Measurements from ENCODE around the gene CFD. TPM values are rescaled to one million over a fixed set of nuclear protein-coding genes. Genes with fewer than 3 reads are reported as not detected.
"Not testable (repeated sequence)": the region's sequence is repeated elsewhere in the genome, so short reads cannot be mapped to it uniquely, and the experiment has no call there.

Gene CFD
- total and polyA plus RNA-seq, 12 donors = 21.1 to 583 (median 98.6) TPM

DNA sequence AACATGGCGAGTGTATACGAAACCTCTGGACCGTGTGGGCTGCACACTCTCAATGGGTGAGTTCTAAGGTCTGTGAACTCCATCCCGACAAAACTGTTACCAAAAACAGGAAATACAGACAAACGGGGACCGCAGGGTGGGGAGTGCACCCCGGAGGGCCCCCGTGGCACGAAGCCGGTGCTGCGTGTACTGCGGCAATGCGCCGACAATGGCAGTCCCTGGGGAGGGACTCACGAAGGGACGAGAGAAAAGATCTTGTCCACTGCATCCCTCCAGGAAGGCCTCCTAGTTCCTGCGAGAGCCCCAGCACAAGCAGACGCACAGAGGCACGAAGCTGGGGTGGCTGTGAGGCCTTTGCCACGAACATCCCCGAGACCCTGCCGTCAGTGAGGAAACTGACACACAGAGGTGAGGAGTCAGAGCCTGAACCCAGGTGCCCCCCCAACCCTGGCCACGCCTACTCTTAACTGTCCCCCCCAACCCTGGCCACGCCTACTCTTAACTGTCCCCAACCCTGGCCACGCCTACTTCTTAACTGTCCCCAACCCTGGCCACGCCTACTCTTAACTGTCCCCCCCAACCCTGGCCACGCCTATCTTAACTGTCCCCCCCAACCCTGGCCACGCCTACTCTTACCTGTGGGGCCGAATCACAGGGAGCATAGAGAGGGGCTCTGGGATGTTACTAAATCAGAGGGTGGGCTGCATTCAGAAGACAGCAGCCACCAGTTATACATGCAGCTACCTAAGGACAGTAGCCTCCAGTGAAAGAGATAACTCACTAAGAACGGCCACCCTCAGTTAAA is 29.3 kb downstream of the CFD start:
- Histone ChIP-seq H3K27ac (no peak overlapping the region), H3K4me3 (no peak overlapping the region), H3K4me1 (peaks cover 0 to 16% (median 7%) of the 10 kb centered on the region in 9 donors), H3K27me3 (no peaks in the 10 kb centered on the region), H3K36me3 (peaks cover 0 to 72% (median 25%) of the 10 kb centered on the region in 9 donors), H3K9me3 (no peaks in the 10 kb centered on the region)
- no peak for ATAC-seq
- no peak for DNase-seq
- TF ChIP-seq, protein P1, sequence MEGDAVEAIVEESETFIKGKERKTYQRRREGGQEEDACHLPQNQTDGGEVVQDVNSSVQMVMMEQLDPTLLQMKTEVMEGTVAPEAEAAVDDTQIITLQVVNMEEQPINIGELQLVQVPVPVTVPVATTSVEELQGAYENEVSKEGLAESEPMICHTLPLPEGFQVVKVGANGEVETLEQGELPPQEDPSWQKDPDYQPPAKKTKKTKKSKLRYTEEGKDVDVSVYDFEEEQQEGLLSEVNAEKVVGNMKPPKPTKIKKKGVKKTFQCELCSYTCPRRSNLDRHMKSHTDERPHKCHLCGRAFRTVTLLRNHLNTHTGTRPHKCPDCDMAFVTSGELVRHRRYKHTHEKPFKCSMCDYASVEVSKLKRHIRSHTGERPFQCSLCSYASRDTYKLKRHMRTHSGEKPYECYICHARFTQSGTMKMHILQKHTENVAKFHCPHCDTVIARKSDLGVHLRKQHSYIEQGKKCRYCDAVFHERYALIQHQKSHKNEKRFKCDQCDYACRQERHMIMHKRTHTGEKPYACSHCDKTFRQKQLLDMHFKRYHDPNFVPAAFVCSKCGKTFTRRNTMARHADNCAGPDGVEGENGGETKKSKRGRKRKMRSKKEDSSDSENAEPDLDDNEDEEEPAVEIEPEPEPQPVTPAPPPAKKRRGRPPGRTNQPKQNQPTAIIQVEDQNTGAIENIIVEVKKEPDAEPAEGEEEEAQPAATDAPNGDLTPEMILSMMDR (IDR thresholded peaks at IDR 0.05) = no peak
- WGBS, 2 donors = 92 to 94% methylated on average over 30 of the region's 30 CpGs
- intact Hi-C loops (cut with DNase I) = no loop called here

DNA sequence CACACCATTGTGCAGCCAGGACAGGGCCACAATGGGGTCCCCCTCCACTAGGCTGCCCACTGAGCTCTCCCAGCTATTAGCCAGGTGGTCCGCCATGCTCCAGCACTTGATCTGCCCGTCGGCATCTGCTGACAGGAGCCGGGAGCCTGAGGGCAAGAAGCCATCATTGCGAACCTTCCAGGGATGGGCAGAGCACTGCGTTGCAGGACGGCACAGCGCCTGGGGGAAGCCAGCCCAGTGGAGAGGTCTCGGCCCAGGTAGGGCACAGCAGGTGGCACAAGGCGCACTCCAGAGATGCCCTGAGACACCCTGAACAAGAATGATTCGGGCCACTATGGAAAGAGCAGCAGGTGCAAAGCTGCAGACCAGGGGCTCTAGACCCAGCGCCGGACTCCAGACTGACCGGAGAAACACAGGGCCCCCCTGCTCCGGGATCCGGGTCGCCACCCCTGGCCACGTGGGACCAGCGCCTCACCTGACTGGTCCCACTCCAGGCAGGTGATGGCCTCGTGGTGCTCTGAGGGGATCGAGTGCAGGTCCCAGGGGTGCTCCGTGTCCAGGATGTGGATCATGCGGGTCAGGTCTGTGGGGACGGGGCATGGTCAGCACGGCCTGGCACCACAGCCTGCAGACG is 30.3 kb downstream of the CFD start:
- peaks cover 0 to 62% (median 21%) of the 10 kb centered on the region in 9 donors for H3K36me3 ChIP-seq
- intact Hi-C loops (cut with DNase I) = no loop called here
- ATAC-seq = no peak
- H3K4me1 ChIP-seq = peaks cover 0 to 19% (median 9%) of the 10 kb centered on the region in 9 donors
- TF ChIP-seq, protein P1 (IDR thresholded peaks at IDR 0.05) = no peak
- WGBS, 2 donors = 91 to 94% methylated on average over 26 of the region's 26 CpGs
- H3K9me3 ChIP-seq = no peaks in the 10 kb centered on the region
- H3K4me3 ChIP-seq = no peak overlapping the region
- no peak for DNase-seq
- H3K27ac ChIP-seq = no peak overlapping the region
- H3K27me3 ChIP-seq = no peaks in the 10 kb centered on the region

DNA sequence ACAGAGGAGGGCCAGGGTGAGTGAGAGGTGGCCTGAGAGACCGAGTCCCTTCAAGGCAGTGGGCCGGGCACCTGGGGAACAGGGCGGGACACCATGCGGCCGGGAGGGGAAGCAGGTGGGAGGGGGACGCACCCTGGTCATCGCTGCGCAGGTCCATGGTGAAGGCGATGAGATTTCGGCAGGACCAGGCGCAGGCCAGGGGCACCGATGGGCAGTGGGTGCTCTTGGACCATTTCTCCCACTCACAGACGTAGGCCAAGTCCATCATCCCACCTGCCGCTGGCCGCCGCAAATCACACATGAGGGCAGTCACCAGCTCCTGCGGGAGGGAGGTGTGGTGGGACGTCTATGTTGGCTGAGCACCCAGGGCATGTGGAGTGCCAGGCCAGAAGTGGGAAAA is 31.4 kb downstream of the CFD start:
- ATAC-seq (no peak), DNase-seq (no peak)
- no peak overlapping the region for H3K27ac ChIP-seq
- intact Hi-C loops (cut with DNase I) = no loop called here
- H3K9me3 ChIP-seq = no peaks in the 10 kb centered on the region
- TF ChIP-seq, protein P1 (IDR thresholded peaks at IDR 0.05) = no peak
- H3K27me3 ChIP-seq = no peaks in the 10 kb centered on the region
- 88 to 89% methylated on average over 18 of the region's 18 CpGs for WGBS, 2 donors
- no peak overlapping the region for H3K4me3 ChIP-seq
- peaks cover 0 to 19% (median 9%) of the 10 kb centered on the region in 9 donors for H3K4me1 ChIP-seq
- H3K36me3 ChIP-seq = peaks cover 0 to 52% (median 12%) of the 10 kb centered on the region in 9 donors

DNA sequence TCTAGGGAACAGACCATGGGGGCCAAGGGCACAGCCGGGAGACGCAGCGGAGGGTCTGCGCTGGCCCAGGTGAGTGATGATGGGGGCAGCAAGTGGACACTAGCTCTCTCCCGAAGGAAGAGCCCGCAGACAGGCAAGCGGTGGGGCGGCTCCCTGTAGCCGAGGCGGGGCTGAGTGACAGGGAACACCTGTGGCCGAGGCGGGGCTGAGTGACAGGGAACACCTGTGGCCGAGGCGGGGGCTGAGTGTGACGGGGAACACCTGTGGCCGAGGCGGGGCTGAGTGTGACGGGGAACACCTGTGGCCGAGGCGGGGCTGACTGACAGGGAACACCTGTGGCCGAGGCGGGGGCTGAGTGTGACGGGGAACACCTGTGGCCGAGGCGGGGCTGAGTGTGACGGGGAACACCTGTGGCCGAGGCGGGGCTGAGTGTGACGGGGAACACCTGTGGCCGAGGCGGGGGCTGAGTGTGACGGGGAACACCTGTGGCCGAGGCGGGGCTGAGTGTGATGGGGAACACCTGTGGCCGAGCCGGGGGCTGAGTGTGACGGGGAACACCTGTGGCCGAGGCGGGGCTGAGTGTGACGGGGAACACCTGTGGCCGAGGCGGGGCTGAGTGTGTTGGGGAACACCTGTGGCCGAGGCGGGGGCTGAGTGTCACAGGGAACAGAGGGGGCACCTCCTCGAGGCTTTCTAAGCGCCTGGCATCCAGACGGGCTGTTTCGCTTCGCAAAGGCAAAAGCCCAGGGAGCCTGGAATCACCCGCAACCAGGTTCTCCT is 32.1 kb downstream of the CFD start:
- H3K9me3 ChIP-seq; intact Hi-C loops (cut with DNase I); DNase-seq; ATAC-seq; H3K27me3 ChIP-seq: not testable (repeated sequence)
- Histone ChIP-seq H3K36me3 (peaks cover 0 to 47% (median 5%) of the 10 kb centered on the region in 9 donors), H3K27ac (peak overlapping the region in 5 of 10 donors; percentile 87 to 97 (median 97)), H3K4me1 (peaks cover 0 to 19% (median 9%) of the 10 kb centered on the region in 9 donors), H3K4me3 (peak overlapping the region in 9 of 10 donors; percentile 67 to 92 (median 81))
- 70 to 73% methylated on average over 42 to 46 of the region's 50 CpGs for WGBS, 2 donors

Data from heart right ventricle (tissue), 16 donors.